Pancreas (tissue), 10 donors: Measurements from ENCODE around the gene PRKCA. TPM values are rescaled to one million over a fixed set of nuclear protein-coding genes. Genes with fewer than 3 reads are reported as not detected.

Experiments used
- ATAC-seq, 4 donors: fragments of 200-7000 bp; cut with Tn5 transposase; one replicate each; pipeline versions ENCODE4 v1.8.0 to v1.9.1; 2020; ENCODE audit warnings: mild to moderate bottlenecking in 4 of 4, moderate library complexity in 4 of 4
- DNase-seq, 6 donors: peaks; one replicate each; pipeline ENCODE4 v3.0.0-alpha.2; 2020
- FAIRE-seq: peaks from 2 replicates; lab custom pipeline; 2012; peaks lifted over from hg19 to GRCh38; lab: Jason Lieb, UNC
- H3K27ac ChIP-seq, 4 donors: fragments of 200-600 bp; sonication (generic); 1 replicate in 3 of 4; 2 replicates in 1 of 4; pipeline versions ENCODE4 v1.5.0 to v1.8.0; 2020
- H3K27me3 ChIP-seq, 4 donors: fragments of 200-600 bp; one replicate each; pipeline ENCODE4 v1.8.0; 2021
- H3K36me3 ChIP-seq, 3 donors: fragments of 200-600 bp; sonication (generic) in 1 of 3; one replicate each; pipeline versions ENCODE4 v1.5.0 to v1.8.0; 2020 to 2021
- H3K4me1 ChIP-seq, 3 donors: fragments of 200-600 bp; one replicate each; pipeline ENCODE4 v1.8.0; 2021
- H3K4me3 ChIP-seq, 4 donors: fragments of 200-600 bp; sonication (generic) in 2 of 4; one replicate each; pipeline versions ENCODE4 v1.5.0 to v1.8.0; 2020 to 2021
- H3K9me3 ChIP-seq, 4 donors: fragments of 200-600 bp; one replicate each; pipeline ENCODE4 v1.8.0; 2021
- WGBS, 2 donors: extraction: QIAGEN DNeasy Blood & Tissue Kit; methylation state at CpG; one replicate each; pipeline ENCODE4 v1.1.7; 2013; 5-methylcytosine and 5-hydroxymethylcytosine counted together
- intact Hi-C, 3 donors: fragments of 100-400 bp; cut with DNase I; formaldehyde crosslinking; loops; one replicate each; pipeline versions ENCODE4 v1.11.1 to v1.14.2; 2022
- polyA plus RNA-seq, 2 donors: library from polyadenylated mRNA; stranded (reverse); fragments of 200-250 nt; gene quantifications; one replicate each; pipeline ENCODE4 v1.2.3, GENCODE V29; 2013
- total RNA-seq, 6 donors: library from RNA; stranded (reverse); fragmentation: NEBNext Ultra II Directional in 4 of 6; extraction: Animal tissue kit (Norgen Biotek cat#: 25700) in 4 of 6; gene quantifications; one replicate each; pipeline versions ENCODE4 v1.2.1 to v1.2.4, GENCODE V29; 2021 to 2023
- TF ChIP-seq, protein P1 (sequence below), 4 donors: fragments of 200-600 bp; sonication (generic) in 3 of 4; IDR thresholded peaks; one replicate each; pipeline versions ENCODE4 v1.5.0 to v1.8.0; 2021; ENCODE audit warnings: antibody characterized with exemption in 4 of 4
- donor health status: healthy with polysubstance abuse.
- donor health status: DM: no; HTN: no; CAD: no; lungs with moderate emphysema.
- donor health status: DM: no; HTN: no; CAD: no.
- donor health status: control.
- donor health status: control.
- donor health status: Bipolar disorder and iron deficiency.
- donor health status: DM: yes; HTN: yes; CAD: no.
- donor health status: DM: no; HTN: no; CAD: no.
- donor health status: DM: no; HTN: no; CAD: no.
- donor health status: DM: yes; HTN: yes; CAD: no.

PRKCA gene
- total and polyA plus RNA-seq, 8 donors = 3.5 to 22.3 (median 10.2) TPM

DNA sequence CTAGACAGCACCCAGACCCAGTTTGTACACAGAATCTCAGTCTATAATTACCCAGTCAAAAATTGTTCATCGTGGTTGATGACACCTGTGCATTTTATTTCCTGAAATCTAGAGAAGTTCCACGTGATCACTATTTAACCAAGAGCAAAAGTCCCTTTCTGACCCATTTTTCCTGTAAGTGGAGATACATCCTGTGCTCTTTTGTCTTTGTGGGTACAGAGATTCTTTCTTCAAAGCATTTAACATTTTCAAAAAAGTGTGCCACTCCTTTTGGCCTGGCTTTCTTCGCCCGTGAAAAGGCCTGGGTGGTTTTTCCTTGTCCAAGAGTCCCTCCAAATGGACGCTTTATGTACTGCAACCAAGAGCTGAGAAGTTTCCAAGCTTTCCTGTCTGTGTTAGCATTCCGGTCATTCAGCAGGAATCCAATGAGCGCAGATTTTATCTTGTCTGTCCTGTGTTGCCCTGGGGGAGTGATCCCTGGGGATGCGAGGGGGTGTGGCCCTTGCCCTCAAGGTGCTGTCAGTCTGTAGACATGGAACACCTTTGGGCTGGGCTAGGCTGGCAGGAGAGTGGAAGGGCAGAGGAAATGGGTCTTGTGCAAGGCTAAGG is 371.4 kb downstream of the PRKCA start:
- Histone ChIP-seq H3K27ac (no peak overlapping the region), H3K27me3 (no peaks in the 10 kb centered on the region), H3K36me3 (no peaks in the 10 kb centered on the region), H3K4me3 (no peak overlapping the region), H3K4me1 (no peaks in the 10 kb centered on the region), H3K9me3 (no peaks in the 10 kb centered on the region)
- intact Hi-C loops = no loop called here
- TF ChIP-seq, protein P1, sequence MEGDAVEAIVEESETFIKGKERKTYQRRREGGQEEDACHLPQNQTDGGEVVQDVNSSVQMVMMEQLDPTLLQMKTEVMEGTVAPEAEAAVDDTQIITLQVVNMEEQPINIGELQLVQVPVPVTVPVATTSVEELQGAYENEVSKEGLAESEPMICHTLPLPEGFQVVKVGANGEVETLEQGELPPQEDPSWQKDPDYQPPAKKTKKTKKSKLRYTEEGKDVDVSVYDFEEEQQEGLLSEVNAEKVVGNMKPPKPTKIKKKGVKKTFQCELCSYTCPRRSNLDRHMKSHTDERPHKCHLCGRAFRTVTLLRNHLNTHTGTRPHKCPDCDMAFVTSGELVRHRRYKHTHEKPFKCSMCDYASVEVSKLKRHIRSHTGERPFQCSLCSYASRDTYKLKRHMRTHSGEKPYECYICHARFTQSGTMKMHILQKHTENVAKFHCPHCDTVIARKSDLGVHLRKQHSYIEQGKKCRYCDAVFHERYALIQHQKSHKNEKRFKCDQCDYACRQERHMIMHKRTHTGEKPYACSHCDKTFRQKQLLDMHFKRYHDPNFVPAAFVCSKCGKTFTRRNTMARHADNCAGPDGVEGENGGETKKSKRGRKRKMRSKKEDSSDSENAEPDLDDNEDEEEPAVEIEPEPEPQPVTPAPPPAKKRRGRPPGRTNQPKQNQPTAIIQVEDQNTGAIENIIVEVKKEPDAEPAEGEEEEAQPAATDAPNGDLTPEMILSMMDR (IDR thresholded peaks at IDR 0.05) = peak; percentile 30 to 57 (median 54)
- peak in 3 of 6 donors; percentile 18 to 60 (median 25) for DNase-seq
- ATAC-seq = peak; percentile 64 to 90 (median 85)
- WGBS, 2 donors = 24 to 27% methylated on average over 8 of the region's 8 CpGs
- peak; percentile 53 for FAIRE-seq

DNA sequence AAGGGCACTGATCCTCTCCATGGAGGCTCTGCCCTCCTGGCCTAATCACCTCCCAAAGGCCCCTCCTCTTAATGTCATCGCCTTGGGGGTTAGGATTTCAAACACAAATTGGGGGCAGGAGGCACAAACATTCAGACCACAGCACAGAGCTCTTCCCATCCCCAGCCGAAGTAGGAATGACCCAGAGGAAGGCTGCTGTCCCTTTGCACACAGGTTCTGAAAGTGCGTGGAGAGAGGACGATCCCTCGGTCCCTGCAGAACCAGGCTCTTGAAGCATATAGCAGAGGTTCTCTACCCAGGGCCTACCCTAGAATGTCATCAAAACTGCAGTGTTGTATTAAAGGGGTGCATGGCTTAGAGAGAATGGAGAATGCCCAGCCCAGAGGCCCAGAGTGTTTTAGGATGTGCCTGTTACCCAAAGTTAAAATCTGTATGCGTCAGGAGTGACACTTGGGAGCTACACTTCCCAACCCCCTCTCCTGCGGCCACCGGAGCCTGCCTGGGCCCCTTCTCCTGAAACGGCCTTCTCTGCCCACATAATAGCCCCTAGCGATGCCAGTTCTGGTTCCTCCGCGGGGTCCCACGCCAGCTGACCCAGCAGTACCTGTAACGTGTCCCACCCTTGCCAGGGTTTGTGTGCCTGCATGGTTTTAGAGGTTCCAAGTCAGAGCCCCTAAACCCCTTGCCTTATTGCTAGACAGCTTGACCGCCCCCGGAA is 373.0 kb downstream of the PRKCA start:
- TF ChIP-seq, protein P1 (IDR thresholded peaks at IDR 0.05) = no peak
- no peak for ATAC-seq
- FAIRE-seq = no peak
- no peaks in the 10 kb centered on the region for H3K27me3 ChIP-seq
- 89 to 90% methylated on average over 16 of the region's 16 CpGs for WGBS, 2 donors
- H3K4me3 ChIP-seq = no peak overlapping the region
- H3K27ac ChIP-seq = no peak overlapping the region
- no peaks in the 10 kb centered on the region for H3K9me3 ChIP-seq
- H3K36me3 ChIP-seq = no peaks in the 10 kb centered on the region
- no peak for DNase-seq
- intact Hi-C loops = no loop called here
- H3K4me1 ChIP-seq = no peaks in the 10 kb centered on the region

DNA sequence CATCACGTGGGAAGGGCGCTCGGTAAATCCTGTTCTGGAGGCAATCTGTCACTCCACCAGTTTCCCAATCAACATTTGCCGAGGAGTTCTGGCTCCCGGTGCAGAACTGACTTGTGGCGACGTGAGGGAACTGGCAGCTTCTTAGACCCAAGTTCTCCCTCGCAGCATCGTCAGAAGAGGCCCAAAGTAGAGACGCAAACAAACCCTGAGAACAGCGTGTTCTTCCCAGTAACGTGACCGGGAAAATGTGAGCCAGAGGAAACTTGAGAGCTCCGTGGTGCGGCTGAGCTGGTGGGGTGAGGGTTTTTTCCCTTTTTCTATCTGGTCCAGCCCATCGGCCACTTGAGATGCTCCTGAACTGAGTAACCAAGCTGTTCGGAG is 373.6 kb downstream of the PRKCA start:
- no peaks in the 10 kb centered on the region for H3K27me3 ChIP-seq
- H3K27ac ChIP-seq = no peak overlapping the region
- H3K9me3 ChIP-seq = no peaks in the 10 kb centered on the region
- no peak for FAIRE-seq
- intact Hi-C loops = no loop called here
- no peak for ATAC-seq
- TF ChIP-seq, protein P1 (IDR thresholded peaks at IDR 0.05) = no peak
- no peak overlapping the region for H3K4me3 ChIP-seq
- H3K36me3 ChIP-seq = no peaks in the 10 kb centered on the region
- DNase-seq = no peak
- WGBS, 2 donors = 90 to 91% methylated on average over 17 of the region's 17 CpGs
- H3K4me1 ChIP-seq = no peaks in the 10 kb centered on the region

DNA sequence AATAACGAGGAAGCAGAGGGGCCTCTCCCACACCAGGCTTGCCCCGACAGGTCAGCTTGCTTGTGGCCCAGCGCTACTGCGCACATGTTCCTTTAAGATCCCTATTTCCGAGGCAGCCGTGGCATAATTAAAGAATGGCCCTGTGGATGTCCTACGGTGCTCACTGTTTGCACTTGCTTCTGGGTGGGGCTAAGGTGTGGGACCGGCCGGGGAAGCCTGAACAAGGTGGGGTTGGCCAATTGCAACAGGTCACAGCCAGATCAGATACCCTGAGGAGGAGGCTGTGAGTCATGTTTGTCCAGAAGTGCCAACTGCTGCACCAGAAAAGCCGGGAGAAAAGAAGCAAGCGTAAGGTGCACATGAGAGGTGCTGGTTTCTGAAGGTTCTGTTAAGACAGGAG is 374.0 kb downstream of the PRKCA start:
- Histone ChIP-seq H3K4me1 (no peaks in the 10 kb centered on the region), H3K9me3 (no peaks in the 10 kb centered on the region), H3K27me3 (no peaks in the 10 kb centered on the region), H3K4me3 (no peak overlapping the region), H3K36me3 (no peaks in the 10 kb centered on the region), H3K27ac (no peak overlapping the region)
- TF ChIP-seq, protein P1 (IDR thresholded peaks at IDR 0.05) = no peak
- intact Hi-C loops = no loop called here
- no peak for FAIRE-seq
- 56 to 58% methylated on average over 11 of the region's 11 CpGs for WGBS, 2 donors
- peak; percentile 82 to 95 (median 87) for ATAC-seq
- DNase-seq = peak in 4 of 6 donors; percentile 31 to 76 (median 62)
